PC-9 (cell line): ENCODE results near the gene TDG. TPM values are rescaled to one million over a fixed set of nuclear protein-coding genes. Genes with fewer than 3 reads are reported as not detected.

Source experiments
- BruUV-seq: library from RNA; stranded (reverse); fragments of 400-500 nt; replicated peaks from 2 replicates; lab custom pipeline; 2021; lab: Mats Ljungman, UMichigan
- CTCF ChIA-PET: fragments of 300-600 bp; sonication (Branson Sonifier 250); formaldehyde crosslinking; loops from one replicate; lab custom pipeline; 2022; ENCODE audit warnings: antibody characterized with exemption; lab: Charles Lee
- POLR2A ChIA-PET: fragments of 300-600 bp; sonication (Branson Sonifier 250); formaldehyde crosslinking; loops from one replicate; lab custom pipeline; 2022; ENCODE audit warnings: antibody characterized with exemption; ENCODE audit not compliant: unreplicated experiment; lab: Charles Lee
- DNase-seq, 2 experiments: peaks; one replicate each; pipeline versions ENCODE4 v3.0.0 to v3.0.0-alpha.2; 2015 to 2022; ENCODE audit warnings: mixed read lengths in 1 of 2
- H2AFZ ChIP-seq: fragments of 200-600 bp; sonication (generic); 2 replicates; pipeline ENCODE4 v1.8.1; 2017; ENCODE audit warnings: antibody characterized with exemption
- H3F3A ChIP-seq: fragments of 200-600 bp; sonication (generic); 2 replicates; pipeline ENCODE4 v1.8.1; 2017; ENCODE audit warnings: antibody characterized with exemption, mild to moderate bottlenecking, low read depth; ENCODE audit not compliant: insufficient read depth
- H3K27ac ChIP-seq: fragments of 200-600 bp; sonication (generic); 2 replicates; pipeline ENCODE4 v1.6.1; 2016; ENCODE audit warnings: mixed run types
- H3K27me3 ChIP-seq: fragments of 200-600 bp; sonication (generic); 2 replicates; pipeline ENCODE4 v1.6.1; 2016; ENCODE audit warnings: low read depth, mixed run types; ENCODE audit not compliant: insufficient read depth
- H3K36me3 ChIP-seq: fragments of 200-600 bp; sonication (generic); 2 replicates; pipeline ENCODE4 v1.6.1; 2016; ENCODE audit warnings: low read depth, mixed run types
- H3K4me1 ChIP-seq: fragments of 200-600 bp; sonication (generic); replicated peaks from 2 replicates; pipeline ENCODE4 v1.6.1; 2016; ENCODE audit warnings: mixed run types; ENCODE audit not compliant: insufficient read depth
- H3K4me2 ChIP-seq: fragments of 200-600 bp; sonication (generic); 2 replicates; pipeline ENCODE4 v1.6.1; 2017; ENCODE audit warnings: mixed run types
- H3K4me3 ChIP-seq: fragments of 200-600 bp; sonication (generic); 2 replicates; pipeline ENCODE4 v1.6.1; 2016; ENCODE audit warnings: mixed run types
- H3K79me2 ChIP-seq: fragments of 200-600 bp; sonication (generic); 2 replicates; pipeline ENCODE4 v1.6.1; 2017; ENCODE audit warnings: low read depth, mixed run types
- H3K9me2 ChIP-seq: fragments of 200-600 bp; sonication (generic); 2 replicates; pipeline ENCODE4 v1.8.1; 2017; ENCODE audit warnings: mild to moderate bottlenecking; ENCODE audit not compliant: insufficient read depth
- H3K9me3 ChIP-seq: fragments of 200-600 bp; sonication (generic); 2 replicates; pipeline ENCODE4 v1.8.1; 2016; ENCODE audit warnings: low read depth; ENCODE audit not compliant: insufficient read depth
- H4K20me1 ChIP-seq: fragments of 200-600 bp; sonication (generic); 2 replicates; pipeline ENCODE4 v1.8.1; 2017; ENCODE audit not compliant: insufficient read depth
- CTCF ChIP-seq: fragments of 200-600 bp; sonication (generic); conservative IDR thresholded peaks from 2 replicates; pipeline ENCODE4 v1.6.1; 2017; ENCODE audit warnings: mixed run types, antibody characterized with exemption, mild to moderate bottlenecking, moderate library complexity
- EZH2 ChIP-seq: fragments of 200-600 bp; sonication (generic); IDR thresholded peaks from 2 replicates; pipeline ENCODE4 v1.8.0; 2017; ENCODE audit warnings: antibody characterized with exemption, low read depth
- intact Hi-C: fragments of 100-400 bp; cut with micrococcal nuclease; formaldehyde crosslinking; loops from one replicate; pipeline ENCODE4 v1.10.0; 2022; ENCODE audit not compliant: unreplicated experiment
- total RNA-seq: library from RNA; stranded (reverse); gene quantifications from 2 replicates; pipeline ENCODE4 v1.2.3, GENCODE V29; 2021

TDG gene
- total RNA-seq, 1 experiment from 2014 or later = 21.0 TPM

GRCh38 chr12:103947871-103948555 lies 17.7 kb upstream of the TDG start:
- H3F3A ChIP-seq = peaks cover 96% of the 10 kb centered on the region
- no peaks in the 10 kb centered on the region for H3K9me2 ChIP-seq
- peaks cover 72% of the 10 kb centered on the region for H3K36me3 ChIP-seq
- no peaks in the 10 kb centered on the region for H3K4me1 ChIP-seq
- no peaks in the 10 kb centered on the region for H3K27me3 ChIP-seq
- H3K79me2 ChIP-seq = no peaks in the 10 kb centered on the region
- BruUV-seq = no TSS peak
- H3K27ac ChIP-seq = no peak overlapping the region; the same call in 1 of the 2 replicates
- no peaks in the 10 kb centered on the region for H3K9me3 ChIP-seq
- TF ChIP-seq EZH2 = no peak
- TF ChIP-seq CTCF = no peak
- POLR2A ChIA-PET = no interaction called here
- peak in 1 of 2 experiments; percentile 22 for DNase-seq
- intact Hi-C loops = loop anchor here (10.0 kb wide), 1 partner anchor 1197 kb away; no protein-coding TSS in a partner anchor
- CTCF ChIA-PET = no interaction called here
- H3K4me2 ChIP-seq = no peak overlapping the region
- H4K20me1 ChIP-seq = peaks cover 11% of the 10 kb centered on the region; the same call in 1 of the 2 replicates
- H3K4me3 ChIP-seq = no peak overlapping the region
- H2AFZ ChIP-seq = no peak overlapping the region

GRCh38 chr12:103948746-103949406 lies 16.8 kb upstream of the TDG start:
- no peaks in the 10 kb centered on the region for H3K9me2 ChIP-seq
- POLR2A ChIA-PET = interaction anchor here (0.6 to 0.7 kb wide), 3 partner anchors 13 to 19 kb away, joined by 3 to 4 read pairs (median 4); partner anchors contain the start of gene TDG
- H2AFZ ChIP-seq = no peak overlapping the region
- CTCF ChIA-PET = no interaction called here
- H3K27me3 ChIP-seq = no peaks in the 10 kb centered on the region
- peaks cover 10% of the 10 kb centered on the region; the same call in 1 of the 2 replicates for H4K20me1 ChIP-seq
- no peak overlapping the region for H3K27ac ChIP-seq
- no peaks in the 10 kb centered on the region for H3K9me3 ChIP-seq
- peaks cover 71% of the 10 kb centered on the region for H3K36me3 ChIP-seq
- no peak for DNase-seq
- H3K79me2 ChIP-seq = peaks cover 6% of the 10 kb centered on the region; the same call in 1 of the 2 replicates
- TF ChIP-seq CTCF = no peak
- TF ChIP-seq EZH2 = no peak
- intact Hi-C loops = loop anchor here (10.0 kb wide), 1 partner anchor 1196 kb away; no protein-coding TSS in a partner anchor
- peaks cover 87% of the 10 kb centered on the region for H3F3A ChIP-seq
- H3K4me2 ChIP-seq = no peak overlapping the region
- no peaks in the 10 kb centered on the region for H3K4me1 ChIP-seq
- no TSS peak for BruUV-seq
- H3K4me3 ChIP-seq = no peak overlapping the region

- BruUV-seq = no TSS peak
- intact Hi-C loops = no loop called here
Observed at GRCh38 chr12:103952497-103952896, 13.2 kb upstream of the TDG start.

More at GRCh38 chr12:103952497-103952896, 13.2 kb upstream of the TDG start:
- no peak overlapping the region for H3K4me2 ChIP-seq
- TF ChIP-seq EZH2 = no peak
- peaks cover 55% of the 10 kb centered on the region for H3F3A ChIP-seq
- H3K9me3 ChIP-seq = no peaks in the 10 kb centered on the region
- CTCF ChIA-PET = no interaction called here
- peaks cover 34% of the 10 kb centered on the region for H3K79me2 ChIP-seq
- H3K27me3 ChIP-seq = no peaks in the 10 kb centered on the region
- H3K4me3 ChIP-seq = no peak overlapping the region
- peaks cover 10% of the 10 kb centered on the region; the same call in 1 of the 2 replicates for H4K20me1 ChIP-seq
- H3K27ac ChIP-seq = no peak overlapping the region
- H3K4me1 ChIP-seq = peaks cover 16% of the 10 kb centered on the region; the same call in 1 of the 2 replicates
- H3K36me3 ChIP-seq = peaks cover 43% of the 10 kb centered on the region
- no peak overlapping the region for H2AFZ ChIP-seq
- POLR2A ChIA-PET = no interaction called here
- no peak for DNase-seq
- no peaks in the 10 kb centered on the region for H3K9me2 ChIP-seq
